EL (cell line): ENCODE results near the gene EMILIN3.

ENCODE experiments used
- DNase-seq: peaks from one replicate; pipeline ENCODE4 v3.0.0-alpha.2; 2016

EMILIN3 gene

GRCh38 chr20:41361757-41362747, 4.6 kb downstream of the EMILIN3 start:
- no peak for DNase-seq

DNA sequence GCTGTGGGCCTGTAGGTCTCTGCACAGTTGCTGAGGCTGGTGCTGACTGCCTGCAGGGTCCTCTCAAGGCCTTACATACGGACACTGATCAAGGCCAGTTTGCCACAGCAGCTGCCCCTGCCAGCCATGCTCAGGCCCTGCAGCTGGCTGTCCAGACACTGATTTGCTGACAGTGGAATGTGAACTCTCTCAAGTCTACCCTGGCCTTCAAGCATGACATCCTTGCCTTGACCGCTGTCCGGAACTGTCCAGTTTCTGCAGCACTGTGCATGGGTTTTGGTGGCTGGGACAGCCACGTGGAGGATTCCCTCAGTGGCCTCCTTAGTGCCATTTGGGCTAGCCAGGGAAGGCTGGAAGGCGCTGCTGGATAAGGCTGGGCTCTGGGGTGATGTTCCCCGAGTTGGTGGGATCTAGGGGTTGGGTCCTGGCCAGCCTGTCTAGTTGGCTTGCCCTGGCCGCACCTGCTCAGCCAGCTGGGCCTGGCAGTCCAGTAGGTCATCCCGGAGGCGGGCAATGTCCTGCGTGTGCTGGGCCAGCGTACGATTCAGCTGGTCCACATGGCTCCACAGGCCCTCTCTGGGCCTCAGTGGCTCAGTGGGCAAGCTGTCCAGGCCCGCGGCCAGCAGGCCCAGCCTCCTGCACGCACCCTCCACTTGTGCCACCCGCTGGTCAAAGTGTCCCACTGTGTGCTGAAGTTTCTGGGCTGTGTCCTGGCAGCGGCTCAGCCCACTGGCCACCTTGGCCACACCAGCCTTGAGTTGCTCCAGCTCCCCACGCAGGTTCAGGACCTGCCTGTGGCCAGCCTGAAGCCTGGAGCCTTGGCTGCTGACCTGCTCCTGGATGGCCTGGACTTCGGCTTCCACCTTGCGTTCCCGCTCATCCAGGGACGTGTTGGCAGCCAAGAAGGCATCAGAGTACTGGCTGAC, 5.5 kb downstream of the EMILIN3 start:
- DNase-seq = no peak

DNA sequence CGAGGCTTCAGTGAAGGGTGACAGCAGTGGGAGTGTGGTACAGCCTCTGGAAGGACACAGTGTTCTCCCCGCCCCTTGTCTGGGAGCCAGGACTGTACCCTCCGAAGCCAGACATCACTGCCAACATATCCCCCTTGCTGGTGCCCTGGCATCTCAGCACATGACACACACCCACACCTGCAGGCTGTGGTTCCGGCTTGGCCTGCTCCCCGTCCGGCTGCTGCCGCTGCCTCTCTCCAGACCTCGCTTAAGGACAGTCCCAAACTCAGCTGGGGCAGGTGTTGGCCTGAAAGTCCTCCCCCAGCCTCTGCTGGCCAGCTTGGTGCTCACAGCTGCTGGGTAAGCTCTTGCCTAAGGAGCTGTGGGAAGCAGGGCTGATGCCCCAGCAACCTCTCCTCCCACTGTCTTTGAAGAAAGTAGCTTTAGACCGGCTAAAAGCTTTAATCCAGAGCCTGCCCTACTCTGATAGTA, 7.0 kb downstream of the EMILIN3 start:
- DNase-seq = no peak

DNA sequence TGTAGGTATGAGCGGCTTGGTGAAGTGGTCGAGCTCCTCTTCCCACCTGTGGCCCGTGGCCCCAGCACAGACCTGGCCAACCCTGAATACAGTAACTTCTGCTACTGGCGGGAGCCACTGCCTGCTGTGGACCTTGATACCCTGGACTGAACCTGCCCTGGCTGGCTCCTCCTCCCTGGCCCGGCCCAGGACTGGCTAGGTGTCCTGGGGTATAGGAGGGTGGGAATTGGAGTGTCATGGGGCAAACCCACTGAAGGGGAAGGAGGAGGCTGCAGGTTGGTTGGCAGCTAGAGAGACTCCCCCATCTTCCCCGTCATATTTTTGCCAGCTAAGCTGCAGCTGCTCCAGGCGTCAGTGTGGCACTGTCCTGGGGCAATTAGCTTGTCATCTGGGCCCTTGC, 7.9 kb downstream of the EMILIN3 start:
- no peak for DNase-seq

GRCh38 chr20:41358230-41358629, 8.4 kb downstream of the EMILIN3 start:
- no peak for DNase-seq

DNA sequence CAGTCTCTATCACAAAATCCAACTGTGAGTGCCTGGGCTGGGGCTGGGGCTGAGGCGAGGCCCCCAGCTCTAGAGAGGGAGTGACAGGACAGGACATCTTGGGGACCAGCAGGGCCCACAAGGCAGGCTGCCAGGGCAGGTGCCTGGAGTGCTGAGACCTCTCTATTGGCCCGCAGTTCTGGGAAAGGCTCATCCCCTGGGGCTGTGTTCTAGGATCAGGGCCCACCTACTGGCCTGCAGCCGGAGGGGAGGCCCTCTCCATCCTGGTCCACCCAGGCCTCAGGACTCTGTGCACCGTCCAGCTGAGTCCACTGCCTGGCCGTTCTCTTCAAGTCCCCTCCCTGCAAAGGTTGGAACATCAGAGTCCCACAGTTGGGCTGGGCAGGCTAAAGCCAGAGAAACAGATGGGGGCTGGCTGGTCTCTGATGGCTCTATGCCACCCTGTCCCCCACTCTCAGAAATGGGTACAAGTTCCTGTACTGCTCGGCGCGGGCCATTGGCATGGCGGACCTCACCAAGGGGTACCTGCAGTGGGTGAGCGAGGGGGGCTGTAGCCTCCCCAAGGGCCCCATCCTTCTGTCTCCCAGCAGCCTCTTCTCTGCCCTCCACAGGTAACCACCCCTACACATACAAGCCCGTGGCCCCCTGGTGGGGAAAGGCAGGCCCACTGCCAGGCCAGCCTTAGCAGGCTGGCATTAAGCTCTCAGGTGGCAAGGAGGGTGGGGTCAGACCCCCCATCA, 9.0 kb downstream of the EMILIN3 start:
- DNase-seq = no peak

GRCh38 chr20:41356951-41357350, 9.7 kb downstream of the EMILIN3 start:
- no peak for DNase-seq

- DNase-seq = no peak
These were observed 10.9 kb downstream of the EMILIN3 start for GRCh38 chr20:41355598-41356203.

GRCh38 chr20:41355192-41355591, 11.4 kb downstream of the EMILIN3 start:
- no peak for DNase-seq

GRCh38 chr20:41353530-41353929, 13.1 kb downstream of the EMILIN3 start:
- DNase-seq = no peak

DNA sequence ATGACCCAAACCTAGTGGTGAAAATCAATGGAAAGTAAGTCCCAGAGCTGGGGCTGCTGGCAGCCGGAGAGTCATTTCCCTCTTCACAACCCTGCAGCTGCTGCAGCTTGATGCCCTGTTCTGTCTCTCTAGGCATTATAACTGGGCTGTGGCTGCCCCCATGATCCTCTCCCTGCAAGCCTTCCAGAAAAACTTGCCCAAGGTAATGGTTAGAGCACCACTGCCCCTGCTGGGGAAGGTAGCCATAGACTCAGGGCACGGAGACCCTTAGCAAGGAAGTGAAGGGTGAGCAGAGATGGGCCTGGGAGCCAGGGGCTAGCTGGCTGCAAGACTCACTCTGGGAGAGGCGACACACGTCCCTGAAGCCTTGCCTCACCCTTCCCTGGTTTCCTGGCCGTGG, 14.0 kb downstream of the EMILIN3 start:
- DNase-seq = no peak

- no peak for DNase-seq
These were observed 14.5 kb downstream of the EMILIN3 start for GRCh38 chr20:41352106-41352505.

DNA sequence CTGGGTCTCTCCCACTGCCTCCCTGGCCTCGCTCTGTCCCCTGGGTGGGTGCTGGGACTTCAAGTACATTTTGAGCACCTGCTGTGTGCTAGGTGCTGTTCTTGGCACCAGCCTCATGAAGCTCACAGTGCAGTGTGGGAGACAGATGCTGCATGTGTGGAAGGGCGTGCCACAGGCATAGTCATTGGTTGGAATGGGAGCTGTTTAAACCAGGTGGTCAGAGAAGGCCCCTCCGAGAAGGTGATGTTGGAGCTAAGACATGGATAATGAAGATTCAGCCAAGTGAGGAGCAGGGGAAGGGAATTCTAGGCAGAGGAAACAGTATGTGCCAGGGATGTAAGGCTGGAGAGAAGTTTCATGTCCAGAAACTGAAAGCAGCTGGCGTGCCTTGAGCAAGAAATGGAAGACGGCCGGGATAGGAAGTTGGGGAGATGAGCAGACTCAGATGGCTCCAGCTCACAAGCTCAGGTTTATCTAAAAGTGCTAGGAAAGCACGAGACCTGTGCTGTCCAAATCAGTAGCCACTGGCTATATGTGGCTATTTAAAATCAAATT, 16.1 kb downstream of the EMILIN3 start:
- DNase-seq = no peak

GRCh38 chr20:41349943-41350342, 16.7 kb downstream of the EMILIN3 start:
- DNase-seq = no peak

GRCh38 chr20:41349266-41349665, 17.4 kb downstream of the EMILIN3 start:
- no peak for DNase-seq

DNA sequence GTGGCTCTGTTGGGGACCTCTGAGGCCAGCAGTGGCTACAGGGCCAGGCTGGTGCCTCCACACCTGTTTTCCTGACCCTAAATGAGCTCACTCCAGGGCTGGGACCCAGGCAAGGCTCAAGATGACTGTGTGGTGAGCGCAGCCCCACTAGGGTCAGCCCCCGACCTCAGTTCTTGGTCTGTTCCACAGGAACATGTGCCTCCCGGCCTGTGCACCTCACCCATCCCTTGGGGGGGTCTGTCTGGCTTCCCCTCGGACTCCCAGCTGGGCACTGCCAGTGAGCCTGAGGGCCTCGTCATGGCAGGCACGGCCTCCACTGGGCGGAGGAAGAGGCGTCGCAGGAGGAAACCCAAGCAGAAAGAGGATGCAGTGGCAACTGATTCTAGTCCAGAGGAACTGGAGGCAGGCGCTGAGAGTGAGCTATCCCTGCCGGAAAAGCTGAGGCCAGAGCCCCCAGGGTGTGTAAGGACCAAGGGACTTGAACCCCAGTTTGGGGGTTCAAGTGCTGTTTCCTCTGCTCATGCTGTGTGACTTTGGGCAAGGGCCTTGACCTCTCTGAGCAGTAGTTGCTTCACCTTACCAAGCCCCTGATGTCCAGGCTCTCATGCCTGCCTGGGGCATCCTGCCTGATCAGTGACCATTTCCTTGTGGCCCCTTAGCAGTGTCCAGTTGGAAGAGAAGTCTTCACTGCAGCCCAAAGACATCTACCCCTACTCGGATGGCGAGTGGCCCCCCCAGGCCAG, 18.0 kb downstream of the EMILIN3 start:
- no peak for DNase-seq

DNA sequence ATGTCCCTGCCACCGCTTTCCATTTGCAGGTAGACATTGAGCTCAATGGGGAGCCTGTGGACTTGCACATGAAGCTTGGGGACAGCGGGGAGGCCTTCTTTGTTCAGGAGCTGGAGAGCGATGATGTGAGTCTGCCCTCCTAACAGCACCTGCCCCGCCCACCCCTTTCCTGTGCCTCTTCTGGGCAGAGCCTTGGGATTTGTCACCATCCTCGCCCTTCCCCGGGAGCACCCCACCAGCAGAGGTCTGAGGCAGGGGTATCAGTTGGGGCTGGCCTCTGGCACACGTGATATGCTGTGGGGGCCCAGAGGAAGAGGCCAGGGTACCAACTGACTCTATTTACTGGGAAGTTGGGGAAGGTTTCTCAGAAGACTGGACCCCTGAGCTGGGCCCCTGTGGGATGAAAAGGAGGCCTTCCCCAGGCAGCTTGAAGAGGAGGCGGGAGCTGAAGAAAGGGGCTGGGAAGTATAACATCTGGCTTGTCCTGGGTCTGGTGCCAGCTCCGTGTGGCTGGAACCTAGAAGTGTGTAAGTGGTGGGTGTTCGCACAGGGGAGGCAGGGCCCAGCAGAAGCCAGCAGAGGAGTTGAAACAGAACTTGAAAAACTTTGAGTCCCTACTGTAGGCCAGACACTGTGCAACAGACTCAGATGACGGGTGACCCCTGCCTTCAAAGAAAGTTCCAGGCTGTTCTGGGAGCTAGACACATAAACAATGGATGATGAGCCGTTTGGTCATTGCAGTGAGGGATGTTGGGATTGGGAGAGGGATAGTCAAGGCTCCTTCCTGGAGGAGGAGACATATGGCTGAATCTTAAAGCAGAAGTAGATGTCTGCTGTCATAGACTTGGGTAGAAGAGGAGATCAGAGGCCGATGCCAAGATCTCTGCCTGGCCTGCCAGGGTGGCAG, 18.8 kb downstream of the EMILIN3 start:
- no peak for DNase-seq

DNA sequence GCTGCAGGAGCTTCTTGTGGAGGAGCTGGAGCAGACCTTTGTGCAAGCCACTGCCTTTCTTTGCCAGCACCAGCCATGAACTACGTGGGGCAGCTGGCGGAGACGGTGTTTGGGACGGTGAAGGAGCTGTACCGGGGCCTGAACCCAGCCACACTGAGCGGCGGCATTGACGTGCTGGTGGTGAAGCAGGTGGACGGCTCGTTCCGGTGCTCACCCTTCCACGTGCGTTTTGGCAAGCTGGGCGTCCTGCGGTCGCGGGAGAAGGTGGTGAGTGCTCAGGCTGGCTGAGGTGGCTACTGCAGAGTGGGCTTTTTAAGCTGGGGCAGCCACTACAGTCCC, 20.9 kb downstream of the EMILIN3 start:
- DNase-seq = no peak

GRCh38 chr20:41344938-41345728, 21.5 kb downstream of the EMILIN3 start:
- DNase-seq = no peak
